Chondrocyte (in vitro differentiated cells): Measurements from ENCODE around the gene ALOXE3. TPM values are rescaled to one million over a fixed set of nuclear protein-coding genes. Genes with fewer than 3 reads are reported as not detected.

Source experiments
- DNase-seq: peaks from one replicate; pipeline ENCODE4 v3.0.0; 2021; ENCODE audit warnings: mixed read lengths, low spot score
- H3K27ac Mint-ChIP-seq: one replicate; pipeline ENCODE4 v1.8.0; 2021; ENCODE audit warnings: mild to moderate bottlenecking, moderate library complexity, mixed read lengths; ENCODE audit not compliant: unreplicated experiment
- H3K27me3 Mint-ChIP-seq: 2 replicates; pipeline ENCODE4 v1.8.0; 2021; ENCODE audit warnings: low read depth, mixed read lengths
- H3K36me3 Mint-ChIP-seq: 2 replicates; pipeline ENCODE4 v1.8.0; 2021; ENCODE audit warnings: low read depth, mixed read lengths
- H3K4me1 Mint-ChIP-seq: 2 replicates; pipeline ENCODE4 v1.8.0; 2021; ENCODE audit warnings: low read depth, mild to moderate bottlenecking, mixed read lengths
- H3K4me3 Mint-ChIP-seq: one replicate; pipeline ENCODE4 v1.8.0; 2021; ENCODE audit warnings: mild to moderate bottlenecking, moderate library complexity, mixed read lengths; ENCODE audit not compliant: unreplicated experiment
- H3K9me3 Mint-ChIP-seq: 2 replicates; pipeline ENCODE4 v1.8.0; 2021; ENCODE audit warnings: low read depth, mixed read lengths
- total RNA-seq: library from RNA; stranded (reverse); gene quantifications from 3 replicates; pipeline ENCODE4 v1.2.1, GENCODE V29; 2021
- TF ChIP-seq, protein P1 (sequence below): fragments of 200-600 bp; sonication (generic); IDR thresholded peaks from 2 replicates; pipeline ENCODE4 v1.5.0; 2021; ENCODE audit warnings: antibody characterized with exemption, mild to moderate bottlenecking, moderate library complexity

ALOXE3 gene
- total RNA-seq, 1 donor from 2014 or later, result 0.12 TPM

DNA sequence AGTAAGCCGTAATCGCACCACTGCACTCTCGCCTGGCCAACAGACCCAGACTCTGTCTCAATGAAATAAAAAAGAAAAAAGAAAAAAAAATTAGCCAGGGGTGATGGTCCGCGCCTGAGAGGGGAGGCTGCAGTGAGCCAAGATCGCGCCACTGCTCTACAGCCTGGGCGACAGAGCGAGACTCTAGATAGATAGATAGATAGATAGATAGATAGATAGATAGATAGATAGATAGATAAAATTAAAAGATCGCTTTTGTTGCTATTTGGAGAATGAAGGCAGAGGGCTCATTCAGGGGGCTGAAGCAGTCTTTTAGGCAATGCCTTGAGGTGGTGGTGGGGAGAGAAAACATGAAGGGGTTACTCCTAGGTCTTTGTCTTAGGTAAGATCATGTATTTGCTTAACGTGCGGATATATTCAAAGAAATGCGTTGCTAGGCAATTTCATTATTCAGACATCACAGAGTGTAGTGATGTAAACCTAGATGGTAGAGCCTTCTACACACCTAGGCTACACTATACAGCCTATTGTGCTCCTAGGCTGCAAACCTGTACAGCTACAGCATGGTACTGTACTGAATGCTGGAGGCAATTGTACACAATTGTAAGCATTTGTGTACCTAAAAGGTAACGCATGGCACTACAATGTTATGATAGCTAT is 9.9 kb upstream of the ALOXE3 start:
- H3K27me3 Mint-ChIP-seq, result peaks cover 2% of the 10 kb centered on the region
- H3K36me3 Mint-ChIP-seq, result no peaks in the 10 kb centered on the region
- no peaks in the 10 kb centered on the region for H3K9me3 Mint-ChIP-seq
- DNase-seq, result no peak
- H3K4me1 Mint-ChIP-seq, result peaks cover 38% of the 10 kb centered on the region
- no peak overlapping the region for H3K4me3 Mint-ChIP-seq
- no peak overlapping the region for H3K27ac Mint-ChIP-seq
- TF ChIP-seq, protein P1, sequence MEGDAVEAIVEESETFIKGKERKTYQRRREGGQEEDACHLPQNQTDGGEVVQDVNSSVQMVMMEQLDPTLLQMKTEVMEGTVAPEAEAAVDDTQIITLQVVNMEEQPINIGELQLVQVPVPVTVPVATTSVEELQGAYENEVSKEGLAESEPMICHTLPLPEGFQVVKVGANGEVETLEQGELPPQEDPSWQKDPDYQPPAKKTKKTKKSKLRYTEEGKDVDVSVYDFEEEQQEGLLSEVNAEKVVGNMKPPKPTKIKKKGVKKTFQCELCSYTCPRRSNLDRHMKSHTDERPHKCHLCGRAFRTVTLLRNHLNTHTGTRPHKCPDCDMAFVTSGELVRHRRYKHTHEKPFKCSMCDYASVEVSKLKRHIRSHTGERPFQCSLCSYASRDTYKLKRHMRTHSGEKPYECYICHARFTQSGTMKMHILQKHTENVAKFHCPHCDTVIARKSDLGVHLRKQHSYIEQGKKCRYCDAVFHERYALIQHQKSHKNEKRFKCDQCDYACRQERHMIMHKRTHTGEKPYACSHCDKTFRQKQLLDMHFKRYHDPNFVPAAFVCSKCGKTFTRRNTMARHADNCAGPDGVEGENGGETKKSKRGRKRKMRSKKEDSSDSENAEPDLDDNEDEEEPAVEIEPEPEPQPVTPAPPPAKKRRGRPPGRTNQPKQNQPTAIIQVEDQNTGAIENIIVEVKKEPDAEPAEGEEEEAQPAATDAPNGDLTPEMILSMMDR, result no peak

DNA sequence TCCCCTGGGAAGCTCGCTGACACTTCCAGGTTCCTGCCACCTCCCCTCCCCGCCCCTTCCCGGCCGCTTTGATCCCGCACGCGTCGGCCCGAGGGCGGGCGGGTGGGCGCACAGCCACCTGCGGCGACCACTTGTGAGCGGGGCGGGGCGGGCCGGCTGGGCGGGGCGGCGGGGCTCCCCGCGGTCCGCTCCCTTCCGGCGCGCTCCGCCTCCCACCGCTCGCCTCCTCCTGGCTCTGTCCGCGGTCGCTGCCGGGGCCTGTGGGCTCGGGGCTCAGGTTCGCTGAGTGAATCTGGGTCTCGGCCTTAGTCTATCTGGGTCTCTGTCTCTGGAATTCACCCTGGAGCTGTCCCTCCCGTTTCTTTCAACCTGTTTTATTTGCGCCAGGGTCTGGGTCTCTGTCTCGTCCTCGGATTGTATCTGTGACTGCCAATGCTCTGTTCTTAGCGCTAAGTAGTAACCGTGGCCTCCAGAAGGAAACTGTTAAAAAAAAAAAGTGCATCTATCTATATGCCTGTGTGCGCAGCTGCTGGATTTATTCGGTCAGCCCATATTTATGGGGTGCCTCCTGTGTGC is 8.3 kb upstream of the ALOXE3 start:
- peaks cover 2% of the 10 kb centered on the region for H3K27me3 Mint-ChIP-seq
- H3K9me3 Mint-ChIP-seq, result no peaks in the 10 kb centered on the region
- H3K4me3 Mint-ChIP-seq, result peak overlapping the region; percentile 92
- H3K4me1 Mint-ChIP-seq, result peaks cover 46% of the 10 kb centered on the region
- no peaks in the 10 kb centered on the region for H3K36me3 Mint-ChIP-seq
- no peak for DNase-seq
- peak overlapping the region; percentile 96 for H3K27ac Mint-ChIP-seq
- TF ChIP-seq, protein P1, result no peak

DNA sequence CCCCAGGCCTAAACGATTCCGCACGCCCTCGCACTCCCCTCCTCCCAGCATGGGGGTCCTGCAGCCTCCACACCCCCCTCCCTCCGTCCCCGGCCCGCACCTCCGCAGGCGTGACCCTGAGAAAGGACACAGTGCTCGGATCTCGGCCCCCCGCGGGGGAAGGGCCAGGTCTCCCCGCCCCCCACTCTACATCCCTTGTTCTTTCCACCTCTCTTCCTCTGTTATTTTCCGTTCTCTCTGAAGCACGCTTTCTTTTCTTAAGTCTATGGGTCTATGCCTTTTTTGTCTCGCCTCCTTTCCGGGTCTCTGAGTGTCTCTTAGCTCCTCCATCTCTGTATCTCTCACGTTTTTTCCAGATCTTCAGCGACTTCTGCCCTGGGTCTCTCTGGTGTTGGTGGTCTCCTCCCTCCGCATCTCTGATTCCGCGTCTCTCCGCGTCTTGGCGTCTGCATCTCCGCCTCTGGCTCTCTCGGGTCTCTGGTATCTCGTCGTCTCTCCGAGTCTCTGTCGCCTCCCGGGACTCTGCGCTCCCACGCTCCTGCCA is 7.7 kb upstream of the ALOXE3 start:
- DNase-seq, result peak; percentile 69
- peak overlapping the region; percentile 92 for H3K4me3 Mint-ChIP-seq
- peak overlapping the region; percentile 96 for H3K27ac Mint-ChIP-seq
- H3K36me3 Mint-ChIP-seq, result no peaks in the 10 kb centered on the region
- H3K27me3 Mint-ChIP-seq, result peaks cover 2% of the 10 kb centered on the region
- H3K9me3 Mint-ChIP-seq, result no peaks in the 10 kb centered on the region
- TF ChIP-seq, protein P1, result no peak
- H3K4me1 Mint-ChIP-seq, result peaks cover 48% of the 10 kb centered on the region

DNA sequence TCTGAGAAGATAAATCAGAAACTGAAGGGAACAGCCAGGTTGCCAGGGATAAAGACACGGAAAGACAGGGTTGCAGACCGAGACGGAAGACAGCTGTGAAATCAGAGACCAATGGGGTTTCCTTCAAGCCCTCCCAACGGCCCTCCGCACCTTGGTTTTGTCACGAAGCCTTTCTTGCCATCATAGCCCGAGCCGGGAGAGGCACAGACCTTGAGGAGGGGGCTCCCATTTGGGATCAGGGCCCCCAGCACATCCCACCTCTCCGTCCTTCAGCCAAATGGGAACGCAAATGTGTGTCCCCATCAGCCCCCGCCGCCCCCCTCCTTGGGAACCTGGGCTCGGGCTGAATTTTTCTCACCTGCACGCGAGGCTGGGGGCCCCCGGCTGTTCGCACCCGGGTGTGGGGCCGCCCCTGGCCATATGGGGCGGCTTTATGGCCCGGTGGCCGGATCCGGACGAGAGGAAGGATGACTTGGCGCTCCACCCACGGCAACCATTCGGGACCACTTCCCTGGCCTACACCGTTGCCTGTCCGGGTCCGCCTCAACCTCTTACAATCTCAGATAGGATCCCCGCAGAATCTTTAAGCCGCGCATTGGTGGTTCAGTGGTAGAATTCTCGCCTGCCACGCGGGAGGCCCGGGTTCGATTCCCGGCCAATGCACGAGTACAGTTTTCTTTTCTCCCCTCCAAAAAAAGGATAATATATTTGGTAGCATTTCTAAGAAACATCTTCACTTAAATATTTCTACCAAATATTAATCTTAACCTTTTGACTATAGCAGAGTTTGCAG is 7.0 kb upstream of the ALOXE3 start:
- Mint-ChIP-seq H3K9me3 (no peaks in the 10 kb centered on the region), H3K4me3 (peak overlapping the region; percentile 92), H3K36me3 (no peaks in the 10 kb centered on the region), H3K27me3 (peaks cover 2% of the 10 kb centered on the region), H3K4me1 (peaks cover 53% of the 10 kb centered on the region), H3K27ac (peak overlapping the region; percentile 96)
- DNase-seq, result no peak
- TF ChIP-seq, protein P1, result no peak
